Activated CD4-positive, alpha-beta memory T cell treated with anti-CD3 and anti-CD28 coated beads, Interleukin-2, amount 10 ng/mL, durations not matched to agents 7 days and 5 days (primary cell): ENCODE data around the gene ZNF516. TPM values are rescaled to one million over a fixed set of nuclear protein-coding genes. Genes with fewer than 3 reads are reported as not detected.

Experiments
- CTCF ChIA-PET: fragments of 350-600 bp; sonication (Branson Sonifier 250); formaldehyde crosslinking; loops from one replicate; lab custom pipeline; 2021; ENCODE audit warnings: antibody characterized with exemption, inconsistent platforms; lab: Charles Lee
- POLR2A ChIA-PET: fragments of 350-600 bp; sonication (Branson Sonifier 250); formaldehyde crosslinking; loops from one replicate; lab custom pipeline; 2021; ENCODE audit warnings: antibody characterized with exemption; lab: Charles Lee
- DNase-seq: peaks from one replicate; pipeline ENCODE4 v3.0.0-alpha.2; 2020
- H3K27ac Mint-ChIP-seq: one replicate; pipeline ENCODE4 v1.8.0; 2021; ENCODE audit warnings: mild to moderate bottlenecking, mixed read lengths
- H3K27me3 Mint-ChIP-seq: one replicate; pipeline ENCODE4 v1.8.0; 2021; ENCODE audit warnings: mixed read lengths
- H3K36me3 Mint-ChIP-seq: one replicate; pipeline ENCODE4 v1.8.0; 2021; ENCODE audit warnings: low read depth, mixed read lengths
- H3K4me1 Mint-ChIP-seq: one replicate; pipeline ENCODE4 v1.8.0; 2021; ENCODE audit warnings: mixed read lengths
- H3K4me3 Mint-ChIP-seq: one replicate; pipeline ENCODE4 v1.8.0; 2021; ENCODE audit warnings: mild to moderate bottlenecking, mixed read lengths
- H3K9me3 Mint-ChIP-seq: one replicate; pipeline ENCODE4 v1.8.0; 2021; ENCODE audit warnings: mixed read lengths
- total RNA-seq, 2 experiments: library from RNA; stranded (reverse); gene quantifications; one replicate each; pipeline ENCODE4 v1.2.3, GENCODE V29; 2021

Gene ZNF516
- total RNA-seq, 2 experiments from 2014 or later: 3.9 to 5.0 TPM

DNA sequence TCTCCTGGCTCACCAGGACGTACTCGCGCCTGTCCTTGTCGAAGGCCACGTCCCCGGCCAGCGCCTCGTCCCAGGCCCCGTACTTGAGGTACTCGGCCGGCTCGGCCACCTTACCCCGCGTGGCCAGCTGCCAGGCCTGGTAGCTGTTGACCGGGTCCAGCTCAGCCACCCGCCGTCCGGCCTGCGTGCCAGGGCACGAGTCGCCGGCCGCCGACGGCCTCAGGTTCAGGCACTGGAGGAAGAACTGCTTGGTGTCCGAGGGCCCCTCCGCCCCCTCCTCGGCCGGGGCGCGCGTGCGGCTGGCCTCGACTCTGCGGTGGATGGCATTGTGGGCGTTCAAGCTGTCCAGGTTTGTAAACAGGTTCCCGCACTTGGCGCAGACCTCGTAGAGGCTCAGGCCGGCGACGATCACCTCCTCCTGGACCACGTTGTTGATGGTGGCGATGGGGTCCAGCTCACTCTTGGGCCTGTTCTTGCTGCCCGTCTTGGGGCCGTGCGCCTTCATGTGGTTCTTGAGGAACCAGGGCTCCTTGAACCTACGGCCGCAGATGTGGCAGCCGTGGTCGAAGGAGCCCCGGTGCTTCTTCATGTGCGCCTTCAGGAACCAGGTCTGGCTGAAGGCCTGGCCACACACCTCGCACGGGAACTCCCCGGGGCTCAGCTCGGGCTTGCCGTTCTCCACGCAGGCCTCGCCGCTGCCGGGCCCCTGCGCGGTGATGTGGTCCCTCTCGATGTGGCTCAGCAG, 53.2 kb downstream of the ZNF516 start:
- no peak overlapping the region for H3K27ac Mint-ChIP-seq
- H3K9me3 Mint-ChIP-seq: no peaks in the 10 kb centered on the region
- no peaks in the 10 kb centered on the region for H3K27me3 Mint-ChIP-seq
- CTCF ChIA-PET: no interaction called here
- H3K4me1 Mint-ChIP-seq: no peaks in the 10 kb centered on the region
- H3K4me3 Mint-ChIP-seq: no peak overlapping the region
- DNase-seq: no peak
- POLR2A ChIA-PET: no interaction called here
- no peaks in the 10 kb centered on the region for H3K36me3 Mint-ChIP-seq

DNA sequence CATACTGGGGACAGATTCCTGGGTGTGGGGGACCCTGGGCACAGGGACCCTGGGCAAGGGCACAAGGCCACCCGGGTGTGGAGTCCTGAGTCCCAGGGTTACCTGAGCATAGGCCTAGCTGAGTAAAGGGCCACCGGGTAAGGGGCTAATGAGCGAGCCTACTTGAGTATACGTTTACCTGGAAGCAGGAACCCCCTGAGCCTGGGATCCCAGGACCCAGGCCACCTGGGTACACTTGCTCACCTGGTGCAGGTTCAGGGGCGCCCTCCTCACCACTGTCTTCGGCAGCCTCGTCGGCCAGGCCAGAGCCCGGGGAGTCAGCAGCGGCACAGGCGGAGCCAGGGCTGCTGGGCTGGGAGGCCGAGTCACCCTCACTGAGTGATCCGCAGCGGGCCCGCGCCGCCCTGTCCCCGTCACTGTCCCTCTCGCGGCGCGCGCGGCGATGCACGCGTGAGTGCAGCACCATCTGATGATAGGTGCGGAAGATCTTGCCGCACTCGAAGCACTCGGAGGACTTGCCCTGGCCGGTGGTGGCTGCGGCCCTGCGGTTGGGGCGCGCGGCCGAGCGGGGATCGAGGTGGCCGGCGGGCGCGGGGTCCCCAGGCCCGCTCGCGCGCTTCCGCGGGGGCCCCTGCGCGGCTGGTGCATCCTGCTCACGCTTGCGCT, 53.9 kb downstream of the ZNF516 start:
- H3K4me1 Mint-ChIP-seq: no peaks in the 10 kb centered on the region
- ChIA-PET POLR2A (no interaction called here), CTCF (no interaction called here)
- no peaks in the 10 kb centered on the region for H3K27me3 Mint-ChIP-seq
- H3K9me3 Mint-ChIP-seq: no peaks in the 10 kb centered on the region
- H3K36me3 Mint-ChIP-seq: no peaks in the 10 kb centered on the region
- H3K27ac Mint-ChIP-seq: no peak overlapping the region
- no peak overlapping the region for H3K4me3 Mint-ChIP-seq
- no peak for DNase-seq

DNA sequence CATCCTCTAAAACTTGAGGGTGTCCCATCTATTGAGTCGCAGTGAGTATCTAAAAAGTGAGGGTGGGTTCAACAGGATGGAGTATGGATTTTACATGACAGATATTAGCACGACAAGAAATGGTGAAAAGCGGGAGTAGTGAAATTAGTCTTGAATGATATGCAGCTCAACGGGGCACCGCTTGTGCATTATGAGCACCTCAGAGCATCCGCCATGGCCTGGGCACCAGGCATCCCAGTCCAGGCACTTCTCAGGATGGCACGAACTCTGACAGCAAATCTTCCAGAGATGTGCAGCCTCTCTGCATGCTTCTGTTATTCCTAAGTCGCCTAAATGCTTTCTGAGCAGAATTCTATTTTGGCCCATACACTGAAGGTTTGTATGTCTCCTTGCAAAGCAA, 57.1 kb downstream of the ZNF516 start:
- Mint-ChIP-seq H3K4me1 (no peaks in the 10 kb centered on the region), H3K9me3 (no peaks in the 10 kb centered on the region), H3K27me3 (no peaks in the 10 kb centered on the region), H3K27ac (no peak overlapping the region), H3K4me3 (no peak overlapping the region), H3K36me3 (no peaks in the 10 kb centered on the region)
- POLR2A ChIA-PET: no interaction called here
- CTCF ChIA-PET: no interaction called here
- no peak for DNase-seq

GRCh38 chr18:76437011-76437410, 58.0 kb downstream of the ZNF516 start:
- H3K9me3 Mint-ChIP-seq: no peaks in the 10 kb centered on the region
- H3K4me3 Mint-ChIP-seq: no peak overlapping the region
- H3K27ac Mint-ChIP-seq: no peak overlapping the region
- H3K4me1 Mint-ChIP-seq: no peaks in the 10 kb centered on the region
- DNase-seq: no peak
- POLR2A ChIA-PET: no interaction called here
- no peaks in the 10 kb centered on the region for H3K27me3 Mint-ChIP-seq
- H3K36me3 Mint-ChIP-seq: no peaks in the 10 kb centered on the region
- CTCF ChIA-PET: no interaction called here

DNA sequence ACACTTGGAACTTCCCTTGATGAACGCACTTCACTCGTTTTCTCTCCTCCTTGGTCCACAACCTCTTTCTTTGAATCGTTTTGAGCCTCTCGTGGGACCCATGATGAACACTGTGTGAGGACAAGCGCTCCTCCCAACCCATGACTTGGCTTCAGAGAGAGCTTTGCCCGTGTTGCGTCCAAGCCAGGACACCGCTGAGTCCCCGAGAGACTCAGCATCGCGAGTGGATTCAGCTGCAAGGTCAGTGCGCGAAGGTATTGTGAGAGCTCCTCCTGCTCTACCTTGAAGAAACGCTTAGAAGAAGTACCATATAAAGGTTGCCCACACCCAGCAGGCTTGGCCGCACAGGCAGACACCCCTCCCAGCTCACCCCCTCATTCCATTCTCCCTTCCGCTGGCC, 58.7 kb downstream of the ZNF516 start:
- Mint-ChIP-seq H3K27me3 (no peaks in the 10 kb centered on the region), H3K9me3 (no peaks in the 10 kb centered on the region), H3K4me3 (no peak overlapping the region), H3K36me3 (no peaks in the 10 kb centered on the region), H3K27ac (no peak overlapping the region), H3K4me1 (no peaks in the 10 kb centered on the region)
- POLR2A ChIA-PET: no interaction called here
- DNase-seq: no peak
- CTCF ChIA-PET: no interaction called here

- CTCF ChIA-PET: no interaction called here
- POLR2A ChIA-PET: no interaction called here
- no peaks in the 10 kb centered on the region for H3K4me1 Mint-ChIP-seq
- no peaks in the 10 kb centered on the region for H3K9me3 Mint-ChIP-seq
- H3K4me3 Mint-ChIP-seq: no peak overlapping the region
- no peak for DNase-seq
- H3K27me3 Mint-ChIP-seq: no peaks in the 10 kb centered on the region
- no peak overlapping the region for H3K27ac Mint-ChIP-seq
- no peaks in the 10 kb centered on the region for H3K36me3 Mint-ChIP-seq
Observed at GRCh38 chr18:76435316-76435989, 59.6 kb downstream of the ZNF516 start.

DNA sequence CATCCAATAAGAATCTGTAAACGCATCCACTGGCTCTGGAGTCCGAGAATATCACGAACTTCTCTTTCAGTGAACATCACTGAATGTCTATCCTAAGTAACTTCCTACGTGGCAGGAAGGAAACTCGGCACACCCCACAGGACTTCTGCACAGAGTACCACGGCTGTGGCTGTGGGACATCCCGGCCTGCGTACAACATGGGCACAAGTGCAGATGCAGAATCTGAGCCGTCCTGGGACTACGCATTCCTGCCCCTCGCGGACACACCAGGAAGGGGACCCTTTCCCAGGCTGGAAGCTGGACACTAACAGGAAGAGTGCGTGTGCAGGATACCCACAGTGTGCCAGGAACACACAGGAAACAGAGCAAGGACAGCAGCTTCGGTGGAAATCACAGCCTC, 60.6 kb downstream of the ZNF516 start:
- no peak for DNase-seq
- H3K4me3 Mint-ChIP-seq: no peak overlapping the region
- H3K9me3 Mint-ChIP-seq: no peaks in the 10 kb centered on the region
- H3K36me3 Mint-ChIP-seq: no peaks in the 10 kb centered on the region
- H3K4me1 Mint-ChIP-seq: no peaks in the 10 kb centered on the region
- ChIA-PET CTCF (no interaction called here), POLR2A (no interaction called here)
- no peak overlapping the region for H3K27ac Mint-ChIP-seq
- no peaks in the 10 kb centered on the region for H3K27me3 Mint-ChIP-seq

DNA sequence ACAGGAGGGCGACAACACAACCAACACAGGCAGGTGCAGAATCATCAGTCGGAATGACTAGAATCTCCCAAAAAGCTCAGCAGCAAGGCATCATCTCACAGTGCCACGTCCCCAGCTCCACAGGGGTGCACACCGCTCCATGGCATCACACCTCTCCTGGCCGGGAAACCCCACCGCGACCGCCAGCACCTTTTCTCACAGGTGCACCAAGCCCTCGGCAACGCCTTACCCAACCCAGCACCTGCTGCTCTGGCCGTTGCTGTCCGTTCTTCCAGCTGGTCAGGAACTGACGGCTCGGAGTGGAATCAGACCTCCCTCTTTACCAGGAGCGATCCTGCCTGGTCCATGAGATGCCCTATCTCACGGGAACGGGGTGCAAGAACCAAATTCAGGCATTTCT, 61.3 kb downstream of the ZNF516 start:
- ChIA-PET POLR2A (no interaction called here), CTCF (no interaction called here)
- H3K4me1 Mint-ChIP-seq: no peaks in the 10 kb centered on the region
- no peaks in the 10 kb centered on the region for H3K9me3 Mint-ChIP-seq
- H3K27ac Mint-ChIP-seq: no peak overlapping the region
- no peaks in the 10 kb centered on the region for H3K27me3 Mint-ChIP-seq
- H3K36me3 Mint-ChIP-seq: no peaks in the 10 kb centered on the region
- no peak for DNase-seq
- H3K4me3 Mint-ChIP-seq: no peak overlapping the region

DNA sequence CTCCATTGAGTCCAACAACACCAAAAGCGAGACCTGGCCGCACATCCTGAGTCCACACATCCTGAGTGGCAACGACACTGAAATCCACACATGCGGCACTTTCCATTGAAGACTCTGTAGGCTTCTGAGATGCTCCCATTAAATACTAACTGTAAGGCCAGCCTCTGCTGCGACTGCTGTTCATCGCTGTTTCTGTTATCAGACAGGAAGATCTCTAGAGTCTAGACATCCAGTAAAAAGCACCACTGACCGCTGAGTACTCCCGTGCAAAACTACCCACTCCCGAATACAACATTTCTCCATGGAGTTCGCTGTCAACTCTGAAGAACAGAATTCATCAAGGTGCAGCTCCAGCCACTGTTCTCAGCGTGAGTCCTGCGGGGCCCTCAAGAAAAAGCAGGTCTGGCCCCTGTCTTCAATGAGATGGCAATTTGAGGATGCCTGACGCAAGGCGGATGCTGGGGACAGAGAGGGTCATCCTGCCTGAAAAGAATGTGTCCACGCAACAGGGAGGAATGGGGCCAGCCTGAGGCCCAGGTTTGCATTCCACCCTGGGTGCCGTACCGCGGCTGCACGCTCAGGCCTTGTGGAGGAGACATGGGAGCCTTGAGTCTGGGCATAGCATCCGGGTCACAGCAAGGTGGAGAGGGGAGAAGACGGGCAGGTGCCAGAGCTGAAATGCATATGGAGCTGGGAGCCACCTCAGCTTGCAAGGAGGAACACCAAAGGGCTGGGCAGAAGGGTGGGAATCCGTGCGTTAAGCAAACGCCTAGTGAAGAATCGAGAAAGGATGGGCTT, 61.9 kb downstream of the ZNF516 start:
- POLR2A ChIA-PET: no interaction called here
- no peaks in the 10 kb centered on the region for H3K36me3 Mint-ChIP-seq
- H3K9me3 Mint-ChIP-seq: no peaks in the 10 kb centered on the region
- no peak overlapping the region for H3K4me3 Mint-ChIP-seq
- no peak overlapping the region for H3K27ac Mint-ChIP-seq
- DNase-seq: no peak
- no peaks in the 10 kb centered on the region for H3K27me3 Mint-ChIP-seq
- CTCF ChIA-PET: no interaction called here
- no peaks in the 10 kb centered on the region for H3K4me1 Mint-ChIP-seq

GRCh38 chr18:76432274-76432755, 62.7 kb downstream of the ZNF516 start:
- CTCF ChIA-PET: no interaction called here

GRCh38 chr18:76431437-76432273, 63.4 kb downstream of the ZNF516 start:
- Mint-ChIP-seq H3K27me3 (no peaks in the 10 kb centered on the region), H3K4me3 (no peak overlapping the region), H3K36me3 (no peaks in the 10 kb centered on the region), H3K4me1 (no peaks in the 10 kb centered on the region), H3K9me3 (no peaks in the 10 kb centered on the region), H3K27ac (no peak overlapping the region)
- CTCF ChIA-PET: no interaction called here
- DNase-seq: no peak
- POLR2A ChIA-PET: no interaction called here

More at GRCh38 chr18:76432274-76432755, 62.7 kb downstream of the ZNF516 start:
- Mint-ChIP-seq H3K9me3 (no peaks in the 10 kb centered on the region), H3K36me3 (no peaks in the 10 kb centered on the region), H3K27ac (no peak overlapping the region), H3K4me1 (no peaks in the 10 kb centered on the region), H3K27me3 (no peaks in the 10 kb centered on the region), H3K4me3 (no peak overlapping the region)
- POLR2A ChIA-PET: no interaction called here
- no peak for DNase-seq

DNA sequence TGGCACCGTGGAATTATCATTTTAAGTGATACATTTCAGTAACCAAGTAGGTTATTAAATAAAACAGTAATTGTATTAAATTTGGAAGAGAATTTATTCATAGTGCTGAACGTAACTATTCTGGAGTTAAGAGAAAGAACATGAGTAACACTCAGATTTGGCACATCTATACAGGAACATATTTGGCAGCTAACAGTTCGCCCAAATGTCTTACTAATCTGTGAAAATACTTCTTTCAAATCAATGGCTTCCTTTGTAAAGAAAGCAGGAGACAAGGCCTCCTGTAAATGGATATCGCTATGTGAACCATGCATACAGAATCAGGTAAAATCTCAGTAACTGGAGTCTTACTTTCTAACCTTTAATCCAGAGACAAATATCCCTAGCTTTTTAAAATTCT, 64.4 kb downstream of the ZNF516 start:
- H3K27ac Mint-ChIP-seq: no peak overlapping the region
- no peak overlapping the region for H3K4me3 Mint-ChIP-seq
- ChIA-PET POLR2A (no interaction called here), CTCF (no interaction called here)
- H3K4me1 Mint-ChIP-seq: no peaks in the 10 kb centered on the region
- no peaks in the 10 kb centered on the region for H3K36me3 Mint-ChIP-seq
- no peaks in the 10 kb centered on the region for H3K9me3 Mint-ChIP-seq
- DNase-seq: no peak
- no peaks in the 10 kb centered on the region for H3K27me3 Mint-ChIP-seq
